PC-3 (cell line): ENCODE measurements around the gene POLR2M. TPM values are rescaled to one million over a fixed set of nuclear protein-coding genes. Genes with fewer than 3 reads are reported as not detected.

Source experiments
- ATAC-seq: fragments of 200-7000 bp; cut with Tn5 transposase; 2 replicates; pipeline ENCODE4 v1.9.1; 2020; ENCODE audit warnings: mild to moderate bottlenecking, moderate library complexity
- BruUV-seq: library from RNA; stranded (reverse); fragments of 400-500 nt; replicated peaks from 2 replicates; lab custom pipeline; 2021; lab: Mats Ljungman, UMichigan
- CTCF ChIA-PET: fragments of 300-600 bp; sonication (Branson Sonifier 250); formaldehyde crosslinking; loops from one replicate; lab custom pipeline; 2022; ENCODE audit warnings: antibody characterized with exemption; lab: Charles Lee
- POLR2A ChIA-PET: fragments of 300-600 bp; sonication (Branson Sonifier 250); formaldehyde crosslinking; loops from one replicate; lab custom pipeline; 2022; ENCODE audit warnings: antibody characterized with exemption; ENCODE audit not compliant: unreplicated experiment; lab: Charles Lee
- DNase-seq: peaks from one replicate; pipeline ENCODE4 v3.0.0-alpha.2; 2015
- H2AFZ ChIP-seq: fragments of 300-600 bp; sonication (generic); 2 replicates; pipeline ENCODE4 v1.6.0; 2016; ENCODE audit warnings: antibody characterized with exemption, low read length
- H3F3A ChIP-seq: fragments of 300-600 bp; sonication (generic); one replicate; pipeline ENCODE4 v1.6.0; 2017; ENCODE audit warnings: antibody characterized with exemption, low read length, control low read depth, mild to moderate bottlenecking; ENCODE audit not compliant: unreplicated experiment
- H3K27ac ChIP-seq: fragments of 300-600 bp; sonication (generic); 2 replicates; pipeline ENCODE4 v1.5.1; 2016; ENCODE audit warnings: mild to moderate bottlenecking, low read length
- H3K27me3 ChIP-seq: fragments of 300-600 bp; sonication (generic); 2 replicates; pipeline ENCODE4 v1.6.1; 2016; ENCODE audit warnings: low read length, mixed read lengths
- H3K36me3 ChIP-seq: fragments of 300-600 bp; sonication (generic); 2 replicates; pipeline ENCODE4 v1.6.1; 2016; ENCODE audit warnings: low read depth, mixed run types, low read length, mixed read lengths
- H3K4me1 ChIP-seq: fragments of 300-600 bp; sonication (generic); 2 replicates; pipeline ENCODE4 v1.5.1; 2016; ENCODE audit warnings: low read length; ENCODE audit not compliant: insufficient read depth
- H3K4me2 ChIP-seq: fragments of 300-600 bp; sonication (generic); 2 replicates; pipeline ENCODE4 v1.6.0; 2016; ENCODE audit warnings: low read length
- H3K4me3 ChIP-seq: fragments of 300-600 bp; sonication (generic); 2 replicates; pipeline ENCODE4 v1.5.1; 2016; ENCODE audit warnings: mild to moderate bottlenecking, low read length, mixed read lengths
- H3K79me2 ChIP-seq: fragments of 300-600 bp; sonication (generic); 2 replicates; pipeline ENCODE4 v1.6.1; 2017; ENCODE audit warnings: low read length, mixed read lengths
- H3K9ac ChIP-seq: fragments of 300-600 bp; sonication (generic); 2 replicates; pipeline ENCODE4 v1.6.0; 2016; ENCODE audit warnings: mild to moderate bottlenecking, low read length
- H3K9me2 ChIP-seq: fragments of 300-600 bp; sonication (generic); replicated peaks from 2 replicates; pipeline ENCODE4 v1.6.1; 2016; ENCODE audit warnings: mixed run types, low read length, mixed read lengths
- H3K9me3 ChIP-seq: fragments of 300-600 bp; sonication (generic); 2 replicates; pipeline ENCODE4 v1.6.1; 2016; ENCODE audit warnings: low read length, mixed read lengths
- H4K20me1 ChIP-seq: fragments of 300-600 bp; sonication (generic); 2 replicates; pipeline ENCODE4 v1.6.1; 2016; ENCODE audit warnings: low read length, mixed read lengths
- CTCF ChIP-seq: fragments of 300-600 bp; sonication (generic); conservative IDR thresholded peaks from 2 replicates; pipeline ENCODE4 v1.5.1; 2017; ENCODE audit warnings: antibody characterized with exemption, low read depth, mild to moderate bottlenecking, low read length
- EZH2 ChIP-seq: fragments of 300-600 bp; sonication (generic); IDR thresholded peaks from one replicate; pipeline ENCODE4 v1.6.1; 2017; ENCODE audit warnings: antibody characterized with exemption, mild to moderate bottlenecking, low read length; ENCODE audit not compliant: unreplicated experiment
- EZH2phosphoT487 ChIP-seq: fragments of 300-600 bp; sonication (generic); IDR thresholded peaks from 2 replicates; pipeline ENCODE4 v1.6.1; 2018; ENCODE audit warnings: mild to moderate bottlenecking, antibody characterized with exemption, low read length, borderline replicate concordance
- intact Hi-C: fragments of 100-400 bp; cut with micrococcal nuclease; formaldehyde crosslinking; loops from 2 replicates; pipeline ENCODE4 v1.9.0; 2023
- total RNA-seq: library from RNA; depleted of rRNA; stranded (reverse); fragments of >200 nt; gene quantifications from 2 replicates; pipeline ENCODE4 v1.2.3, GENCODE V29; 2014

POLR2M gene
- total RNA-seq, 1 experiment from 2014 or later = 487 TPM

GRCh38 chr15:57730876-57731275 is 24.4 kb downstream of the POLR2M start:
- H3K9me2 ChIP-seq = no peaks in the 10 kb centered on the region
- ChIA-PET POLR2A (no interaction called here), CTCF (no interaction called here)
- intact Hi-C loops = no loop called here
- no TSS peak for BruUV-seq
- H3K79me2 ChIP-seq = no peaks in the 10 kb centered on the region
- no peak overlapping the region for H3K4me3 ChIP-seq
- H3K36me3 ChIP-seq = no peaks in the 10 kb centered on the region
- H4K20me1 ChIP-seq = no peaks in the 10 kb centered on the region
- H3K27me3 ChIP-seq = no peaks in the 10 kb centered on the region
- no peak overlapping the region for H3K27ac ChIP-seq
- TF ChIP-seq CTCF (no peak), EZH2phosphoT487 (no peak), EZH2 (no peak)
- H3K9ac ChIP-seq = no peak overlapping the region
- no peak for DNase-seq
- ATAC-seq = no peak
- no peak overlapping the region for H2AFZ ChIP-seq
- no peaks in the 10 kb centered on the region for H3F3A ChIP-seq
- no peak overlapping the region for H3K4me2 ChIP-seq
- H3K9me3 ChIP-seq = no peaks in the 10 kb centered on the region
- H3K4me1 ChIP-seq = peaks cover 4% of the 10 kb centered on the region; the same call in 1 of the 2 replicates

- no peaks in the 10 kb centered on the region for H3K27me3 ChIP-seq
- no peaks in the 10 kb centered on the region for H3K9me2 ChIP-seq
- TF ChIP-seq EZH2phosphoT487 (no peak), EZH2 (no peak), CTCF (no peak)
- intact Hi-C loops = no loop called here
- H3K4me1 ChIP-seq = peaks cover 4% of the 10 kb centered on the region; the same call in 1 of the 2 replicates
- no peak overlapping the region for H3K9ac ChIP-seq
- H3K27ac ChIP-seq = no peak overlapping the region
- BruUV-seq = no TSS peak
- no peaks in the 10 kb centered on the region for H4K20me1 ChIP-seq
- H3K79me2 ChIP-seq = no peaks in the 10 kb centered on the region
- H3K9me3 ChIP-seq = no peaks in the 10 kb centered on the region
- no peaks in the 10 kb centered on the region for H3F3A ChIP-seq
- no peak overlapping the region for H3K4me3 ChIP-seq
- no peak overlapping the region for H3K4me2 ChIP-seq
- POLR2A ChIA-PET = no interaction called here
- no peak overlapping the region for H2AFZ ChIP-seq
- ATAC-seq (no peak), DNase-seq (no peak)
- H3K36me3 ChIP-seq = no peaks in the 10 kb centered on the region
- CTCF ChIA-PET = interaction anchor here (0.7 to 1.4 kb wide), 3 partner anchors 55 to 339 kb away, joined by 3 to 7 read pairs (median 6); no protein-coding TSS in a partner anchor
These were observed 25.1 kb downstream of the POLR2M start for GRCh38 chr15:57731530-57732103.
